ENCODE results near the gene WNT5B. TPM values are rescaled to one million over a fixed set of nuclear protein-coding genes. Genes with fewer than 3 reads are reported as not detected.

The WNT5B gene
- total RNA-seq, 1 donor from 2014 or later = 16.3 TPM

GRCh38 chr12:1681493-1681807 is 52.4 kb downstream of the WNT5B start:
- H3K4me1 Mint-ChIP-seq (ENCODE audit: low read depth, unreplicated experiment) = no peaks in the 10 kb centered on the region
- no peak overlapping the region for H3K27ac Mint-ChIP-seq (ENCODE audit: unreplicated experiment)
- DNase-seq = no peak
- no peaks in the 10 kb centered on the region for H3K36me3 Mint-ChIP-seq (ENCODE audit: unreplicated experiment)
- H3K9me3 Mint-ChIP-seq (ENCODE audit: unreplicated experiment) = no peaks in the 10 kb centered on the region
- no peak overlapping the region for H3K4me3 Mint-ChIP-seq (ENCODE audit: unreplicated experiment)
- TF ChIP-seq CTCF (IDR thresholded peaks at IDR 0.05; ENCODE audit: partially characterized antibody, unreplicated experiment) = no peak
- peaks cover 2% of the 10 kb centered on the region for H3K27me3 Mint-ChIP-seq (ENCODE audit: unreplicated experiment)

GRCh38 chr12:1688086-1688710 is 59.2 kb downstream of the WNT5B start:
- no peaks in the 10 kb centered on the region for H3K36me3 Mint-ChIP-seq (ENCODE audit: unreplicated experiment)
- DNase-seq = no peak
- H3K9me3 Mint-ChIP-seq (ENCODE audit: unreplicated experiment) = peaks cover 4% of the 10 kb centered on the region
- H3K4me1 Mint-ChIP-seq (ENCODE audit: low read depth, unreplicated experiment) = peaks cover 6% of the 10 kb centered on the region
- no peak for TF ChIP-seq CTCF (IDR thresholded peaks at IDR 0.05; ENCODE audit: partially characterized antibody, unreplicated experiment)
- H3K27ac Mint-ChIP-seq (ENCODE audit: unreplicated experiment) = no peak overlapping the region
- H3K27me3 Mint-ChIP-seq (ENCODE audit: unreplicated experiment) = peaks cover 2% of the 10 kb centered on the region
- no peak overlapping the region for H3K4me3 Mint-ChIP-seq (ENCODE audit: unreplicated experiment)

DNA sequence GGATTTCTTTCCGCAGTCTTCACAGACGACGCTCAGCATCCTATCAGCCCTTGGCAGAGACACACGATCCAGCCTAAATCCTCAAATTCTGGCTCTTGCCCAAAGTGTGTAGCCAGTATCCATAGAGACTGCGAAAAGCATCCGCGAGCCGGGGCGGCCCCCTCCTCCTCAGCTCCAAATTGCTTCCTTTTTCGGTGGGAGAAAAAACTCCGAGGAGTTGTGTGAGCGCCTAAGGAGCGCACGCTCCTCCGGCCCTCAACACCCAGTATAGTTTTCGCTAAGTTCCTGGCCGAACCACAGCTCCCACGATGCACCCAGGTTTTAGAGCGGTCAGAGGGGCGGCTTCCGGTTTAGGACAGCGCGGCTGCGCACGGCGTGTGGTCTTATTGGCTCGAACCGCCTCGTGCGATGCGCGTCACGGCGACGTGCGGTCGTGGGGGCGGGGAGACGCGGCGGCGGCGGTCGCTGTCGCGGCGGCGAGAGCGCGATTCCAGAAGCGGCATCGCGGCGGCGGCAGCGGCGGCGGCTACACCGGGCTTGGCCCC is 61.6 kb downstream of the WNT5B start, which contains the start of gene ADIPOR2:
ADIPOR2 (plus strand) TSS at position 493 of the 545 bp plus-strand sequence. CDS start 63,274 bp downstream, outside the sequence.
- H3K36me3 Mint-ChIP-seq (ENCODE audit: unreplicated experiment) = no peaks in the 10 kb centered on the region
- peaks cover 6% of the 10 kb centered on the region for H3K4me1 Mint-ChIP-seq (ENCODE audit: low read depth, unreplicated experiment)
- peak within 1 kb of the TSS; percentile 82 for H3K27ac Mint-ChIP-seq (ENCODE audit: unreplicated experiment)
- H3K27me3 Mint-ChIP-seq (ENCODE audit: unreplicated experiment) = no peaks in the 10 kb centered on the region
- peak within 1 kb of the TSS; percentile 93 for H3K4me3 Mint-ChIP-seq (ENCODE audit: unreplicated experiment)
- peaks cover 4% of the 10 kb centered on the region for H3K9me3 Mint-ChIP-seq (ENCODE audit: unreplicated experiment)
- DNase-seq = peak; percentile 94
- TF ChIP-seq CTCF (IDR thresholded peaks at IDR 0.05; ENCODE audit: partially characterized antibody, unreplicated experiment) = no peak

GRCh38 chr12:1691123-1692007 is 62.3 kb downstream of the WNT5B start:
- DNase-seq = peak; percentile 68
- peaks cover 10% of the 10 kb centered on the region for H3K4me1 Mint-ChIP-seq (ENCODE audit: low read depth, unreplicated experiment)
- H3K4me3 Mint-ChIP-seq (ENCODE audit: unreplicated experiment) = peak overlapping the region; percentile 93
- no peaks in the 10 kb centered on the region for H3K27me3 Mint-ChIP-seq (ENCODE audit: unreplicated experiment)
- H3K27ac Mint-ChIP-seq (ENCODE audit: unreplicated experiment) = peak overlapping the region; percentile 41
- peaks cover 4% of the 10 kb centered on the region for H3K9me3 Mint-ChIP-seq (ENCODE audit: unreplicated experiment)
- no peak for TF ChIP-seq CTCF (IDR thresholded peaks at IDR 0.05; ENCODE audit: partially characterized antibody, unreplicated experiment)
- no peaks in the 10 kb centered on the region for H3K36me3 Mint-ChIP-seq (ENCODE audit: unreplicated experiment)

All from glutamatergic neuron (in vitro differentiated cells).